Adrenal gland (tissue), 12 donors: ENCODE measurements around the gene EYA3. TPM values are rescaled to one million over a fixed set of nuclear protein-coding genes. Genes with fewer than 3 reads are reported as not detected.

ENCODE experiments used
- DNase-seq, 7 donors: peaks; one replicate each; pipeline ENCODE4 v3.0.0-alpha.2; 2019 to 2020
- H3K27ac ChIP-seq, 5 donors: fragments of 200-600 bp; sonication (generic) in 4 of 5; 1 replicate in 3 of 5; 2 replicates in 2 of 5; pipeline versions ENCODE4 v1.5.1 to v1.8.0; 2016 to 2020; ENCODE audit warnings: mild to moderate bottlenecking in 1 of 5
- H3K27me3 ChIP-seq: fragments of 200-600 bp; 2 replicates; pipeline ENCODE4 v1.8.0; 2021
- H3K36me3 ChIP-seq, 2 donors: fragments of 200-600 bp; replicated peaks in 1 of 2; 1 replicate in 1 of 2; 2 replicates in 1 of 2; pipeline versions ENCODE4 v1.5.1 to v1.8.0; 2018 to 2022
- H3K4me1 ChIP-seq, 2 donors: fragments of 200-600 bp; replicated peaks in 1 of 2; 1 replicate in 1 of 2; 2 replicates in 1 of 2; pipeline versions ENCODE4 v1.5.1 to v1.8.0; 2018 to 2021
- H3K4me3 ChIP-seq, 4 donors: fragments of 200-600 bp; sonication (generic) in 3 of 4; one replicate each; pipeline ENCODE4 v1.5.1; 2016 to 2018
- H3K9me3 ChIP-seq, 3 donors: fragments of 200-600 bp; sonication (generic) in 1 of 3; replicated peaks in 1 of 3; 1 replicate in 2 of 3; 2 replicates in 1 of 3; pipeline versions ENCODE4 v1.5.1 to v1.8.0; 2016 to 2021
- CTCF ChIP-seq, 6 experiments: fragments of 450-650 bp in 4 of 6; fragments of 200-600 bp in 2 of 6; sonication (generic) in 1 of 6; IDR thresholded peaks; 1 replicate in 5 of 6; 2 replicates in 1 of 6; pipeline versions ENCODE4 v1.5.1 to v1.8.0; 2016 to 2021; ENCODE audit warnings: antibody characterized with exemption in 6 of 6, mild to moderate bottlenecking in 2 of 6, moderate library complexity in 1 of 6
- POLR2A ChIP-seq, 2 donors: fragments of 450-650 bp; IDR thresholded peaks; one replicate each; pipeline ENCODE4 v1.6.1; 2017; ENCODE audit warnings: antibody characterized with exemption in 2 of 2, mild to moderate bottlenecking in 2 of 2, moderate library complexity in 1 of 2
- WGBS, 4 donors: extraction: QIAGEN DNeasy Blood & Tissue Kit in 2 of 4; methylation state at CpG; one replicate each; pipeline versions ENCODE4 v1.1.5 to v1.1.7; 2013 to 2017; 5-methylcytosine and 5-hydroxymethylcytosine counted together
- intact Hi-C, 2 donors: fragments of 100-400 bp; cut with DNase I; formaldehyde crosslinking; loops; one replicate each; pipeline versions ENCODE4 v1.14.1 to v1.15.0; 2022 to 2023
- polyA plus RNA-seq, 3 donors: library from polyadenylated mRNA; stranded (reverse); fragments of 200-250 nt in 2 of 3; fragments of 350-450 nt in 1 of 3; fragmentation: Illumina TruSeq in 1 of 3; extraction: RNeasy Lipid Tissue Mini Kit (QIAGEN cat#74804) in 1 of 3; gene quantifications; one replicate each; pipeline ENCODE4 v1.2.3, GENCODE V29; 2013 to 2014
- total RNA-seq, 9 donors: library from RNA; depleted of rRNA in 4 of 9; stranded (reverse); fragments of >200 nt in 4 of 9; fragments of 120-200 nt in 1 of 9; fragmentation: NEBNext Ultra II Directional in 1 of 9; extraction: Animal tissue kit (Norgen Biotek cat#: 25700) in 1 of 9; gene quantifications; one replicate each; pipeline versions ENCODE4 v1.1.0 to v1.2.4, GENCODE V29; 2013 to 2023
- donor health status: healthy with polysubstance abuse.
- donor health status: Bipolar disorder and iron deficiency.
- donor health status: DM: yes; HTN: yes; CAD: no.
- donor health status: DM: no; HTN: no; CAD: no.
- donor health status: DM: no; HTN: no; CAD: no.
- donor health status: DM: yes; HTN: yes; CAD: no.

EYA3 gene
- total and polyA plus RNA-seq, 12 donors = 4.3 to 28.9 (median 14.3) TPM

- H3K4me1 ChIP-seq = no peaks in the 10 kb centered on the region
- 63 to 78% (median 72%) methylated on average over 2 of the region's 2 CpGs for WGBS, 4 donors
- TF ChIP-seq CTCF (IDR thresholded peaks at IDR 0.05) (no peak), POLR2A (IDR thresholded peaks at IDR 0.05) (no peak)
- DNase-seq = no peak
- no peaks in the 10 kb centered on the region for H3K27me3 ChIP-seq
- no peak overlapping the region for H3K4me3 ChIP-seq
- H3K9me3 ChIP-seq = no peaks in the 10 kb centered on the region
- intact Hi-C loops = no loop called here
- H3K27ac ChIP-seq = peak overlapping the region in 1 of 5 donors; percentile 20
- no peaks in the 10 kb centered on the region for H3K36me3 ChIP-seq
These were observed 22.7 kb upstream of the EYA3 start for GRCh38 chr1:28111157-28111556.

GRCh38 chr1:28110555-28110954 lies 22.1 kb upstream of the EYA3 start:
- no peaks in the 10 kb centered on the region for H3K36me3 ChIP-seq
- WGBS, 4 donors = 68 to 83% (median 79%) methylated on average over 1 of the region's 1 CpG
- no peaks in the 10 kb centered on the region for H3K9me3 ChIP-seq
- no peaks in the 10 kb centered on the region for H3K4me1 ChIP-seq
- intact Hi-C loops = no loop called here
- peak overlapping the region in 1 of 5 donors; percentile 20 for H3K27ac ChIP-seq
- no peak for DNase-seq
- no peak overlapping the region for H3K4me3 ChIP-seq
- H3K27me3 ChIP-seq = no peaks in the 10 kb centered on the region
- TF ChIP-seq POLR2A (IDR thresholded peaks at IDR 0.05) (no peak), CTCF (IDR thresholded peaks at IDR 0.05) (no peak)

GRCh38 chr1:28109639-28110038 lies 21.2 kb upstream of the EYA3 start:
- no peaks in the 10 kb centered on the region for H3K4me1 ChIP-seq
- H3K27ac ChIP-seq = no peak overlapping the region
- TF ChIP-seq POLR2A (IDR thresholded peaks at IDR 0.05) (no peak), CTCF (IDR thresholded peaks at IDR 0.05) (no peak)
- H3K4me3 ChIP-seq = no peak overlapping the region
- intact Hi-C loops = no loop called here
- no peak for DNase-seq
- no peaks in the 10 kb centered on the region for H3K27me3 ChIP-seq
- no peaks in the 10 kb centered on the region for H3K9me3 ChIP-seq
- WGBS, 4 donors = 62 to 88% (median 81%) methylated on average over 3 of the region's 3 CpGs
- H3K36me3 ChIP-seq = no peaks in the 10 kb centered on the region

GRCh38 chr1:28108001-28108400 lies 19.6 kb upstream of the EYA3 start:
- no peaks in the 10 kb centered on the region for H3K27me3 ChIP-seq
- no peaks in the 10 kb centered on the region for H3K36me3 ChIP-seq
- TF ChIP-seq POLR2A (IDR thresholded peaks at IDR 0.05) (no peak), CTCF (IDR thresholded peaks at IDR 0.05) (no peak)
- no peak overlapping the region for H3K27ac ChIP-seq
- 86 to 100% (median 94%) methylated on average over 1 to 2 of the region's 2 CpGs for whole genome bisulfite sequencing, 4 donors
- DNase-seq = peak in 1 of 7 donors; percentile 20
- intact Hi-C loops = no loop called here
- H3K4me3 ChIP-seq = no peak overlapping the region
- no peaks in the 10 kb centered on the region for H3K4me1 ChIP-seq
- H3K9me3 ChIP-seq = no peaks in the 10 kb centered on the region
